ENCODE data around the gene MAGI1.

DNA sequence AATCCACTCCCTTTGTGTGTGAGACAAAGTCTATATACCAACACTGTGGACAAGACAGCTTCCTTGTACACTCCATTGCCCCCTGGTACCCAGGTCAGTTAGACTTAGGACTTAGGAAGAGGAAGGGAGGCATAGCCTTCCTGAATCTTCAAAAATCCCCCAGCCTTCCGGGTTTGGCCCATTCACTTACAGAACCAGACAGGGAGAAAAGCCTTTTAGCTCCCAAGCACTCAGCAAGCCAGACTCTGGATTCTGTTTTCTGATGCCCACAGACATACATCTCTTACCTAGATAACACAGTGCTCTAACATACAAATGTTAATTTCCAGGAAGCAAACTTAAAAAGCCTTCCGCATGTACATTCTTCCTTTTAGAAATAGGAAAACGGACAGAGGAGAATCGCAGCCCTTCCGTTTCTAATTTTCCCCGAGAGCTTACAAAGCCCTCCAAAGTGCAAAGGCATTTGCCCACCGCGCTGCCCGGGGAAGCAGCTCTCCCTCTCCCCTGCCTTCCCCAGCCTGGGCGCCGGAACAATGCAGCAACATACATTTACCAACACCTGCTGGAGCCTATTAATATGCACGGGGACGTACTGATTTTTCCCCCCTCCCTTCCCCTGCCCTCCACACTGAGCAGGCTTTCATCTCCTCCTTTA is 442.0 kb downstream of the MAGI1 start:
- TF ChIP-seq POLR2AphosphoS5 (IDR thresholded peaks at IDR 0.05) = no peak
- TF ChIP-seq, protein P1, sequence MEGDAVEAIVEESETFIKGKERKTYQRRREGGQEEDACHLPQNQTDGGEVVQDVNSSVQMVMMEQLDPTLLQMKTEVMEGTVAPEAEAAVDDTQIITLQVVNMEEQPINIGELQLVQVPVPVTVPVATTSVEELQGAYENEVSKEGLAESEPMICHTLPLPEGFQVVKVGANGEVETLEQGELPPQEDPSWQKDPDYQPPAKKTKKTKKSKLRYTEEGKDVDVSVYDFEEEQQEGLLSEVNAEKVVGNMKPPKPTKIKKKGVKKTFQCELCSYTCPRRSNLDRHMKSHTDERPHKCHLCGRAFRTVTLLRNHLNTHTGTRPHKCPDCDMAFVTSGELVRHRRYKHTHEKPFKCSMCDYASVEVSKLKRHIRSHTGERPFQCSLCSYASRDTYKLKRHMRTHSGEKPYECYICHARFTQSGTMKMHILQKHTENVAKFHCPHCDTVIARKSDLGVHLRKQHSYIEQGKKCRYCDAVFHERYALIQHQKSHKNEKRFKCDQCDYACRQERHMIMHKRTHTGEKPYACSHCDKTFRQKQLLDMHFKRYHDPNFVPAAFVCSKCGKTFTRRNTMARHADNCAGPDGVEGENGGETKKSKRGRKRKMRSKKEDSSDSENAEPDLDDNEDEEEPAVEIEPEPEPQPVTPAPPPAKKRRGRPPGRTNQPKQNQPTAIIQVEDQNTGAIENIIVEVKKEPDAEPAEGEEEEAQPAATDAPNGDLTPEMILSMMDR (IDR thresholded peaks at IDR 0.05) = no peak
